Measurements from ENCODE around the gene AP2B1.
"Not testable (repeated sequence)": the region's sequence is repeated elsewhere in the genome, so short reads cannot be mapped to it uniquely, and the experiment has no call there.

Gene AP2B1

DNA sequence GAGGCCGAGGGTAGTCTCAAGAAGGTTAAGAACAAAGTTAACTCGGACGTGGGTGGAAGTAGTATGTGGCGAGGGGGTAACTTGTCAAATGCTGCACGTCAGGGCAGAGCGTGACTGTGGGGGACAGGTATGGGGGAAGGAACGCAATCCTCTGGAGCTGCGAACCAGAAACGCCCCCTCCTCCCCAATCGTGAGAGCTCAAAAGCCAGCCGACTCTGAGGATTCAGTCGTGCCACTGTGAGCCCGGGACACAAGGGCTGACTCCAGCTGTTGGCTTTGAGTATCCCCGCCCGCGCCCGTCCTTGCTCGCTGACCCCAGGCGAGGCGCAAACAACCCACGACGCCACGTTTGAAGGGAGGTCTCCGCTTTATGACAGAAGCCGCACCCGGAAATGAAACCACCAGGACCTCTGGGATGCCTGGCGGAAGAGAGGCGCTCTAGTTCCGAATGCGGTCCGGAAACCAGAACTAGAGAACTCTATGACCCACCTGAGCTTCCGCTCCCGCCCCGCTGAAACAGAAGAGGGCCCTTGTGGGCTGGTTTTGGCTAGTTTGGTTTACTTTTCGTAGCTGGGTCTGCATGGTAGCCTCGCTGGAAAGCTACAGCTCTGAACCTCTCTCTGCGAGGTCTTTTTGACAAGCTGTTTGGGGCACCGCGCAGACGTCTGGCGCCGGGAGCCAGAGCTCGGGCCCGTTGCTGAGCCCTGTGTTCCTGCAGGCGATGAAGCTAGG, 8.8 kb upstream of the AP2B1 start, which contains the start of gene PEX12:
TSS of gene PEX12 (minus strand) at position 375 of the 732 bp plus-strand sequence. CDS start 550 bp downstream, outside the sequence.
- peak; percentile 73 for DNase-seq

DNA sequence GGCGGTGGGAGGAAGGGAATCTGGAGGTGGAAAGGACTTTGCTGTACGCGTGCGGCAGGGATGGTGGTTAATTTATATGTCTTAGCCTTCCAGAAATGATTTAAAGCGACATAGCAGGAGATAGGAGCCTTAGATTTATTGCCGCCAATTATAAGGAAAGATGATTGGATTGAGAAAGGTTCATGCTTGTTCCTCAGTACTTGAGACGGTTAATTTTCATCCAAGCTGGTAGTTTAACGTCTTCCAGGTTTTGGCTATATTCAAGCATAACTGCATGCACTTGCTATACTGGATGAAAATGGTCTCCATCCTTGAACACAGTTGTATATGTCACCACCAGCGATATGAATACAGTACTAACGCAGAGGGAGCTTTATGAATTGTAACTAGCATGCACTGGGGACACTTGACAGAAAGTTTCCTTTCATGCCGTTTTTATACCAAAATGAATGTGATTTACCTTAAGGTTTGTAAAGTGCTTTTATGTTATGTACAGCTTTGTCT, 8.1 kb upstream of the AP2B1 start:
- no peak for DNase-seq

DNA sequence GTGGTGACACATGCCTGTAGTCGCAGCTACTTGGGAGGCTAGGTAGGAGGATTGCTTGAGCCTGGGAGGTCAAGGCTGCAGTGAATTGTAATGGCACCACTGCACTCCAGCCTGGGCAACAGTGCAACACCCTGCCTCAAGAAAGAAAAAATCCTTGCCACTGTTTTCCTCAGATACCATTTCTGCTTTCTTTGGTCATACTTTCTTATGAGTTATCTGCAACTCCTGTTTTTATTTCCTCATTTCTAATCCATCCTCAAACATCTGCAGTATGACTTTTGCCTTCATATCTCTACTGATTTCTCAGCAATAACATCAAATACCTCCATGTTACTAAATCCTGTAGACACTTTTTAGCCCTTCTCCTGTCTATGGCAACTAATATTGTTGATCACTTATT, 3.1 kb upstream of the AP2B1 start:
- DNase-seq, result no peak

DNA sequence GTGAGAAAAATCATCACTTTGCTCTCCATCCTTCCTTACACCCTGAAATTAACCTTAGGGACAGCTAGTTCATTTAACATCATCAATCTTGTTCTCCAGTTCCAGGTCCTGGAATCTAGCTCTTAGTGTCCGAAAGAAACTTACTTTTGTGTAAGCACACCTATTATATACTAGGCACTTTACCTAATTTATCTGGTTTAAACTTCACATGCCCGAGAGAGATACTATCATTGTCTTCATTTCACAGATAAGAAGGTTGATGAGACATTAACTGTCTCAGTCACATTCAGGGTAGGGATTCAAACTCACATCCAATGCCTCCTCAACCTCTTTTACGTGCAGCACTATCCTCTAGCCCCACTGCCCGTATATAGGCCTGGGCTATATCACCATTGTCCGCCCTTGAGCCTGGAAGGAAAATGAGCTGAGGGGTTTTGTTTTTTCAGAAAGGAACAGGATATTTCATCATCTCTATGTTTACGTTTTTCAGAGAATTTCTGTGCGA, 501 bp upstream of the AP2B1 start:
- DNase-seq, result no peak

DNA sequence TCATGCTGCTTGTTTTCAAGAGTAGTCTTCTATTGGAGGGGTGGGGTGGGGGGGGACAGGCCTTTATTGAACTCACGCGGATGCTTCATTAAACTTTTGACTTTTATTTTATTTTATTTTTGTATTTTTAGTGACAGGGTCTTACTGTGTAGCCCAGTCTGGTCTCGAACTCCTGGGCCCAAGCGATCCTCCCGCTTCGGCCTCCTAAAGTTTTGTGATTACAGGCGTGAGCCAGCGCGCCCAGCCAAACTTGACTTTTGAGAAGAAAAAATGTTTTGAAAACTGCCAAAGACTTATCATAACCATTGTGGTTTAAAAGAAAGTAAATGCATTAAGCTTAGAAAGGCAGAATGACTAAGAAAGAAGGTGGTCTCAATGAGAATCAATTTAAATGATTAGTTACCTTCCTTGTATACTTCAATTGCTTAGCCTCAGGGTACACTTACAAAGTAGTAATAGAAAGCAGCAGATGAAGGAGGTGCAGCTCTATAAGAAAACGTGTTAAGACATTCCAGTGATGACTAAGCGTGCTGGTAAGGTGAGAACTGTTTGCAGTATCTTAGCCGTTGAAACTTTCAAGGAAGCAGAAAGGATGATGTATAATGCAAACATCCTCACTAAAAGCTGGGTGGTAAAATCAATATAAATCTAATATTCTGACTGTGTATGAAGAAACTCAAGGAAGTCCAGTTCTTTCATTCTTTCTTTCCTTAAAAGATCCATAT, 1.2 kb downstream of the AP2B1 start:
- no peak for DNase-seq

DNA sequence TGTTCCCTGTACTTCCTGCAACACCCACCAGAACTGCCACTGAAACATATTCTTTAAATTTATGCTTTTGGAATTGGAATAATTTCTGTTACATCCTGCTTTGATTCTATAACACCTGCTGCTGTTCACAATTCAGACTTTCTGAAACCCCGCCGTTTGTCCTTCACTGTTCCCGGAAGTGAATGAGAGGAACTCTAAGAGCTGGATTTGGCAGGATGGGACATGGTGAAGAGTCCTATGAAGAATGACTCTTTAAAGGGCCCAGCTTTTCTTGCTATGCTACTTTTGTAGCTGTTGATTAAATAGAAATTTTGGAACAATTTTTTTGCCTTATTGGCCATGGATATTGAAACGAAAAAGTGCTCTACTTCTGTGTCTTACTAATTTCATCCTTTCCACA, 8.9 kb downstream of the AP2B1 start:
- no peak for DNase-seq

DNA sequence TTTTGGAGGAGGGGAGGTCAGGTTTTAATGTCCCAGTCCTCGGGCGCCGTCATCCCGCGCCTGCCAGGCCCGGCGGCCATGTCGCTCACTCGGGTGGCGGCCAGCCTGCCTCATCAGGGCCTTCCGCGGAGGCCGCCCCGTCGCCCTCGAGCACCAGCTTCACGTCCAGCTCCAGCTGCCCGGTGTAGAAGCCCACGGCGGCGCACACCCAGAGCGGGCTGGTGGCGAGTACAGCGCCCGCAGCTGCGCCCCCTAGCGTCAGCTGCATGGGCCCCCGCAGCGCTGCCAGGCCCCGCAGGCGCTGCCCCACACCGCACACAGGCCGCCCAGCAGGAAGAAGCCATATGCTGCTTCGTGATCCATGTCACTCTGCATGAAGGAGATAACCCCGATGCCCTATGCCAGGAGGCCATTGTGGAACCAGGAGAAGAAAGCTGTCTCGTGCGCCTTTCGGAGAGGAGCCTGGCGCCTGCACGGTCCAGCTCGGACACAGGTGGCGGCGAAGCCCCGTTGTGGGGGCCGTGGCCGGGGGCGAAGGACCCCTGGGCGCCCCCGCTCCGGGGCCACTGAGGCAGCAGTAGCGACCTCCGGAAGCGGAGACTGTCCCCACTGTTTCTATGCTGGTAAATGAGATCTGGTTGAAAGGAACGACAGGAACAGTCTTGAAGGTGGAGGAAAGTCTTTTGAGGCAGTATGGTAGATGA, 9.6 kb downstream of the AP2B1 start:
- DNase-seq, result no peak

DNA sequence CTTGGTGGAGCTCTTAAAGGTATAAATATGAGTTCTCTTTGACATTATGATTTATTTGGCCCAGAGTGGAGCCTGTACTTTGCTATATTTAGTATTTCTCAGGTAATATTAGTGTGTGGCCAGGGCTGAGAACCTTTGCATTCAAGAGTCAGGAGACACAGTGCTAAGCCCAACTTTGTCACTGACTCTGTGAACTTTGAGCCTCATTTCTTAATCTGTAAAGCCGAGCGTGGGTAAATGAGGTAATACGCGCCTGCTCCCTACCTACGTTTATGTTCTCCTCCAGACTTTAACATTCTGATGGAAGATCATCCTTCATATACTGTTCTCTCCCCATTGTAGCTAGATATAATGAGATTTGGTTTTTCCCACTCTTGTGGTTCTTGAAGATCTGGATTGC, 10.5 kb downstream of the AP2B1 start:
- no peak for DNase-seq

DNA sequence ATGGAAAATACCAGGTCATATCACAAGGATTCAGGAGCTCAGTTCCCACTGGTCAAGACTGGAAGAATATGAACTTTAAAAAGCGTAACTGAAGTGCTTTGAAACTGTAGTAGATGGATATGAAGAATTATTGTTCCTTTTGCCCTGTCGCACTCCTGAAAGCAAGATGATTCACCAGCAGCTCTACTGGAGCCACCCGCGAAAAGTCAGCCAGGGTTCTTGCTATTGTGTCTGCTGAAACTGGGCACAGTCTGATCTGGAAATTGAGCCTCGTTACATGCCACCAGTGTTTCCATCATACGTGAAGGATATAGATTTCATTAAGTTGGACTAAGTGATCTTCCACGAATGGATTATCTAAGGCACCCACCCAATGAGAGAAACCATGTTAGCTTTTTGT, 16.6 kb downstream of the AP2B1 start:
- no peak for DNase-seq

DNA sequence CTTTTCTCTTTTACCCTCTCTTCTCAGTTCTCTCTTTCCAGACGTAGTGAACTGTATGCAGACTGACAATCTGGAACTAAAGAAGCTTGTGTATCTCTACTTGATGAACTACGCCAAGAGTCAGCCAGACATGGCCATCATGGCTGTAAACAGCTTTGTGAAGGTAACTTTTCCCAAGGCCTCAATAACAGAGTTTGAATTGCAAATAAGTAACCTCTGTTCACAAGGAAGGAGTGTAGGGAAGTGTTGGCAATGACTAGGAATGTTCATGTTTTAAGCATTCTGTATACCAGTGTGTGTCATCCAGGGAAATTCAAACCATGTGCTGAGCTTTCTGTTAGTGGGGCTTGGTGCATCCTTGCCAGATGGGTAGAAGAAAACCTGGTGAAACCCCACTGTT, 18.6 kb downstream of the AP2B1 start:
- no peak for DNase-seq

DNA sequence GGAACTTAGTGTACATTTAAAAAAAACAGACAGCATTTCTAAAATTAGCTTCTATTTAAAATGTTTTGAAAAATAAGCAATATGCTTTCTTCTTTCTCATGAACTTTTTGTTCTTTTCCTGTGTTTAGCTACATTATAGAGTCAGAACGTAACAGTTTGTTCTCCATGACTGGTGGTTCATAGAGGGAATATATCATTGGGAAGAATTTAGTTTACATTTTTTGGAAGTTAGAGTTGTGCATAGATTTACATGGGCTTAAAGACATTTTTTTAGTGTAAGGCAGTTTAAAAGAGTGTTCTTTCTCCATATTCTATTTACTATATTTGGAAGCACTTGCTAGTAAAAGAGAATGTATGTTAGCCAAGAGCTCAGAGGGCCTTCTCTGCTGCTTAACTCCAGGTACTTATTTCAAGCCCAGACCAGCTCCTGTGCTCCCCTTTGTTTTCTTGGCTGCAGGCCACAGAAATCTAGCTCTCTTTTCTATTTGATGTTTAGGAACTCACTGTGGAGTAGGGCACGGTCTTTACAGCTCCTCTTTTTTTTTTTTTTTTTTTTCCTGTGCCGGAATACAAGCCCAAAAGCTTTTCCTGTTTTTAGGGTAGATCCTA, 20.2 kb downstream of the AP2B1 start:
- DNase-seq, result no peak

DNA sequence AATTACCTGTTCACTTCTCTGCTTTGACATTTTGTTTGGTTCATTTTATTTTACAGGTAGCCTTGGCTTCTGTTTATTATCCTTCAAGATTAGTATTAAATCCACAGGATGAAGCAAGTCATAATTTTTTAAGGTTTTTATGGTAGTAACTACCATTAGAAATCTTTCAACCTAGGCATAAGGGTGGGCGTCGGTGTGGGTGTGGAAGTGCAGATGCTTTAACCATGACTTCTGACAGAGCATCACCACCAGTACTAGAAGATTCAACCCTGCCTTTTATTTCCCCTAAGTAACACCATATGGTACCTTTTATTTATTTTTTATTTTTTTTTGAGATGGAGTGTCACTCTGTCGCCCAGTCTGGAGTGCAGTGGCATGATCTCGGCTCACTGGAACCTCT, 22.7 kb downstream of the AP2B1 start:
- no peak for DNase-seq

DNA sequence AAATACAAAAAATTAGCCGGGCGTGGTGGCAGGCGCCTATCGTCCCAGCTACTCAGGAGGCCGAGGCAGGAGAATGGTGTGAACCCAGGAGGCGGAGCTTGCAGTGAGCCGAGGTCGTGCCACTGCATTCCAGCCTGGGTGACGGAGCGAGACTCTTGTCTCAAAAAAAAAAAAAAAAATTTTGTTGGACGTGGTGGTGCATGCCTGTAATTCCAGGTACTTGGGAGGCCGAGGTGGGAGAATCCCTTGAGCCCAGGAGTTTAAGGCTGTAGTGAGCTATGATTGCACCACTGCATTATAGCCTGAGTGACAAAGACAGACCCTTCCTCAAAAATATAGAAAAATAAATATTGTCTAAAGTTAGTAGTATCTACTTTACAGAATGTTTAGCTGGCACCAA, 23.6 kb downstream of the AP2B1 start:
- DNase-seq, result not testable (repeated sequence)

DNA sequence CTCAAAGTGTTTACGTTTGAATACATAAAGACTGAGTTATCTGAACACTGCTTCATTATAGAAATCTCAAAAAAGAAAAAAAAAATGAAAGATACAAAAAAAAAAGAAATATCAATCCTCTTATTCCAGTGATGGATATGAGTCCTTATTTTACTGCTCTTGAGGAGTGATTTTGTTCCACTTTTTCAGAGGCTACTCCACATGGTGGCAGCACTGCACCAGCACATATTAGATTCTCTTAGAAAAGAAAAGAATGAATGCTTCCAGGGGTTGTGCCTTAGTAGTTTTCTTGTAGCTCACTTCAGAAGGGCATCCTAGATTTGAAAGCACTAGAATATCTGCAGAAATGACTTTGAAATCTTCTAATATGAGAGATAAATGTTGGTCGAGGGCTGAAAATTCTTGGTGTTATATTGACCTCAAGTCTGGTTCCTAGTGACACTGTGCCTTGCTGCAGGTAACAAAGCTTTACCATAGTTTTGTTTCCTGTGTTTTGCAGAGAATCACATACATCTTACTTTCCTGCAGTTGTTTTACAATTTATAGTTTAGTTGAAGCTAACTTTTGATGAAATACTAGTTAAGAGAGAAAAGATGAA, 25.9 kb downstream of the AP2B1 start:
- DNase-seq, result peak; percentile 39

DNA sequence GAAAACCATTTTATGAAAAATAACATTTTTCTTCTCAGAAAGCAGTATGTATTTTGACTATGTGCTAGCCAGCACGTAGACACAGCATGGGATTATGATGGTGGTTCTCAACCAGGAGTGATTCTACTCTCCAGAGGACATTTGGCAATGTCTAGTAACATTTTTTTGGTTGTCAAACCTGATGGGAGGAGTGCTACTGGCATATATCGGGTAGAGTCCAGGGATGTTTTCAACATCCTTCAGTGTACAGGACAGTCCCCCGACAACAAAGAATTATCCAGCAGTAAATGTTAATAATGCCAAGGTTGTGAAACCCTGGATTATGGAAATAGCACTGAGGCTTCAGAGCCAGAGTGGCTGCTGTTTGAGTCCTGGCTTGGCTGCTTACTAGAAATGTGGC, 27.7 kb downstream of the AP2B1 start:
- DNase-seq, result no peak

DNA sequence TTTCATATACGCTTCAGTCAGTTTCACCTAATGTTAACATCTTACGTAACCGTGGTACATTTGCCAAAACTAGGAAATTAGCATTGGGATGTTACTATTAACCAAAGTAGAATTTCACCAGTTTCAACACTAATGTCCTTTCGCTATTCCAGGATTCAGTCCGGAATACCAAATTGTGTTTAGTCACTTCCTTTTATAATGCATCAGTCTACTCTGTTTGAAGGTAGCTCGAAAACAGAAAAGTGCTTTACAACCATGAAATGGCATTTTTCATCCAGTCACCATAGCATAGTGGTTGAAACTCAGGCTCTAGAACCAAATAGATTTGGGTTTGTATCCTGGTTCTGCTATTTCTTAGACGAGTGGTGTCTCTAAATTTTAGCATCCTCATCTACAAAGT, 29.4 kb downstream of the AP2B1 start:
- no peak for DNase-seq

DNA sequence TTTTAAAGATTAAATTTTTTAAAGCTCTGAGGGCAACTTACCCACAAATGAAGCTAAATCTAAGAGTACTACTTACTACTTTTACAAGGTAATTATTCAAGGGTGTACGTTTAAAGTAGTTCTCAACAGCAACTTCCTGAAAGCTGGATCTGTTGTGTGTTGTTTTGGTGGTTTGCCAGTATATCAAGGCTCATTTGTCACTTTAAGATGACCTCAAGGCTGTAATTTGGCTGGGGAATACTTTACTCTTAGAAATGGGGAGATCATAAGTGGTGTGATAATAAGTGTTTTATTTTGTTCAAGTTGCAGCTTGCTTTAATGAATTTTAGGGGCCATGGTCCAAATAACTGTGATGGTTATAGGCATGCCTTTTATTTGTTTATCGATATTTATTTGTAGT, 30.4 kb downstream of the AP2B1 start:
- DNase-seq, result no peak

DNA sequence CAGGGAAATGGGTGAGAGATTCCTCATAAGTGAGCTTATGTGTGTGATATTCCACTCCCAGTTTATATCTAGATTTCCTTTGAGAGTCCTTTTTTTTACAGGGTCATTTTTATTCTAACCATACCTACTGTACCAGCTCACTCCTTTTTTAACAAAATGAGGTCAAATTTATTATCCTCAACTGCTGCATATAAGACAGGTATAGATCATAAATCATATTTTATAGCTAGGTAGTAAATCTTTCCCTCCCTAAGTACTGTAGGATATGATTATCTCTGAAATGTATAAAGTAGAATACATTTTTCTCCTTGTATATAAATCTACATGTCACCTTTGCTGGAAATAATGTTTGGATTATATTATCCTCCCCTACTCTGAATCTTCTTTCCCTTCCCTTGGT, 31.5 kb downstream of the AP2B1 start:
- DNase-seq, result no peak

DNA sequence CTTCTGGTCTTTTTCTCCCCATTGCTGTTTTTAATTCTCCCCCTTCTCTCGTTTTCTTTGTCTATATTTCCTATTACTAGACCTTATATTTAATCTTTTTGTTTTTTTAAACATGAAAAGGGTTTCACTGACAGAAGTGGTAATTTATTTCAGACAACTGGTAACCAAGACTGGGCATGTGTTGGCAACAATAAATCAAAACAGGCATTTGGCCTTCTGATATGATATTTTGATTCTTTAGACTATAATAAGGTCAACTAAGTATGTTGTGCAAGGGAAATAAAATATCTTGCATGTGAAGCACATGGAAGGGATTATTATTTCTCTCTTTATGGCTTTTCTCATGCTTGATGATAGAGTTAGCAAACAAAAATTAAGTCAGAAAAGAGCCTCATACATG, 34.6 kb downstream of the AP2B1 start:
- no peak for DNase-seq

DNA sequence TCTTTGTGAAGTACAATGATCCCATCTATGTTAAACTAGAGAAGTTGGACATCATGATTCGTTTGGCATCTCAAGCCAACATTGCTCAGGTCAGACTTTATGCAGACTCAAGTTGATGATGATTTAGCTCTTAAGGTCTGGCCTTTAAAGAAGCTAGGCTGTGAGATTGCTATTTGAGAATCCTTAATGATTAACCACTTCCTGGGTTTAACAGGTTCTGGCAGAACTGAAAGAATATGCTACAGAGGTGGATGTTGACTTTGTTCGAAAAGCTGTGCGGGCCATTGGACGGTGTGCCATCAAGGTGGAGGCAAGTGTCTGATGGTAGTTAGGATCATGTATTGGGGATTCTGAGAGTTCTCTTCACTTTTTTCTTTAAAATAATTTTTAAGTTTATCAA, 40.3 kb downstream of the AP2B1 start:
- DNase-seq, result no peak

DNA sequence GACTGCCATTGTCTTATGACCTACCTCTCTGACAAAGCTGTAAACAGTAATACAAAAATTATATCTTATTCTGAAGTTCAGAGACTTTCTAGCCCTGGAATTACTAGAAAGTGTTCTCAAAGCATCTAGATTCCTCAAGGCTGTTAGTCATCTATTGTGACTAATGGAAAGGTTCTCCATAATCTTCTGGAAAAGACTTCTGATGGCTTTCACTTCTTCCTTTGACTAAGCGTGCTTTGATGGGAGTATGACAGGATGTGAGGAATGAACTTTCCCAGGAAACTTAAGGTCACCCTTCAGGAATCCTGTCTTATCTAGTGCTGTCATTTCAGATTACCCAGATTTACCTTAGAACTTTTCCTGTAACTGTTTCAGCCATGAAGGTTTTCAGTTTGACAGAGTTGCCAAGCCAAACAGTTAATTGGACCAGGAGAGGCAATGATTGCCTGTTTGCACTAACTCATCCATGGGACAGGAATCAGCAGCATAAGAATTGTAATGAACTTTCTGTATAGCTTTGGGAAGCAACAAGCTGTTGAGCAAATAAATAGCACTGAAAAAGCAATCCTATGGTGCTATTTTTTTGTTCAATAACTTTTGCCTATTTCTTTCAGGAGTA, 43.5 kb downstream of the AP2B1 start:
- no peak for DNase-seq

DNA sequence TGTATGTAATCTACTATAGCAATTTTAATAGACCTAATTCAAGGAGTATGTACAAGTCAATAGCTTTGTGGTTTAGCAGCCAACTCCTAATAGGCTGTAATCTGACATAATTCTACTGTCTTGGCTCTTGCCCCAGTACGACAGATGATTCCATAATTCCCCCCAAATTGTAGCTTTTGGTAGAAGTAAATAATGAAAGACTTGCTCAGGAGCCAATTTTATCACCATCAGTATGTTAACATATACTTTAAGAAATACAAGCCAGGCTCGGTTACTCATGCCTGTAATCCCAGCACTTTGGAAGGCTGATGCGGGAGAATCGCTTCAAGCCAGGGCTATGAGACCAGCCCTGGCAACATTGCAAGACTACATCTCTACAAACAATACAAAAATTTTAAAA, 53.9 kb downstream of the AP2B1 start:
- DNase-seq, result no peak
